ENCODE data around the gene HARS2.
A peak's percentile ranks its signal among the peaks of the same experiment; 100 is the strongest.
"Not testable (repeated sequence)": the region's sequence is repeated elsewhere in the genome, so short reads cannot be mapped to it uniquely, and the experiment has no call there.

Gene HARS2

GRCh38 chr5:140690941-140691924 lies at the start of gene HARS2, which contains the start of gene HARS1:
Gene HARS2, plus strand, starts transcription at chr5:140691455. Its CDS starts 194 bp downstream, at chr5:140691649.
Gene HARS1, minus strand, starts transcription at chr5:140691370. Its CDS starts 66 bp downstream, at chr5:140691304.
- peak within 1 kb of the TSS; percentile 93 to 94 for H3K4me3 ChIP-seq (ENCODE audit: low read length in 2 of 2)
- H3K9ac ChIP-seq (ENCODE audit: low read depth in 1 of 2, low read length in 2 of 2), result peak within 1 kb of the TSS; percentile 80 to 92
- no peaks in the 10 kb centered on the region for H3K27me3 ChIP-seq (ENCODE audit: control insufficient read depth in 2 of 2, insufficient read depth in 2 of 2, low read length in 2 of 2)
- peaks cover 10 to 11% of the 10 kb centered on the region in 2 donors for H3K4me1 ChIP-seq (ENCODE audit: control insufficient read depth in 2 of 2, insufficient read depth in 2 of 2, low read length in 2 of 2)
- no peaks in the 10 kb centered on the region for H3K9me3 ChIP-seq (ENCODE audit: control insufficient read depth in 2 of 2, low read length in 2 of 2)
- H3K27ac ChIP-seq (ENCODE audit: low read depth in 2 of 2, low read length in 2 of 2), result peak within 1 kb of the TSS; percentile 87 to 92
- peaks cover 31% of the 10 kb centered on the region in 2 donors for H3K36me3 ChIP-seq (ENCODE audit: control insufficient read depth in 2 of 2, insufficient read depth in 2 of 2, low read length in 2 of 2)

DNA sequence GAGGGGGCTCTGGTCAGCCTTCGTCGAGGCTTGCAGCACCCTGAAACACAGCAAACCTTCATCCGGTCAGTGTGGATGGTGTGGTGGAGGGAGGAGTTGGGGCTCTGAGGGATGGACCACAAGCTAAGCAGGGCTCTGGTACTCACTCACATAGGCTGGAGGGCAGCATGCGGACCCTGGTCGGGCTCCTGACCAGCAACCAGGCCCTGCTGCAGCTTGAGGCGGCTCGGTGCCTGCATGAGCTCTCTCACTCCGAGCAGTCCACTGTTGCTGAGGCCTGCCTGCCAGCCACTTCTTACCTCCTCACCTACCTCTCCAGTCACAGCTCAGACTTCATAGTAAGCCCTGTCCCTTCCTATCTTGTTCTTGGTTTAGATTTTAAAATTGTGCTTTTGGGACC lies 49.5 kb upstream of the HARS2 start:
- Histone ChIP-seq H3K36me3 (ENCODE audit: control insufficient read depth in 2 of 2, insufficient read depth in 2 of 2, low read length in 2 of 2) (peaks cover 18 to 36% of the 10 kb centered on the region in 2 donors), H3K4me1 (ENCODE audit: control insufficient read depth in 2 of 2, insufficient read depth in 2 of 2, low read length in 2 of 2) (peaks cover 9 to 11% of the 10 kb centered on the region in 2 donors), H3K9ac (ENCODE audit: low read depth in 1 of 2, low read length in 2 of 2) (no peak overlapping the region)

GRCh38 chr5:140642718-140643117 lies 48.5 kb upstream of the HARS2 start:
- Histone ChIP-seq H3K4me3 (ENCODE audit: low read length in 2 of 2) (no peak overlapping the region), H3K9me3 (ENCODE audit: control insufficient read depth in 2 of 2, low read length in 2 of 2) (no peaks in the 10 kb centered on the region), H3K36me3 (ENCODE audit: control insufficient read depth in 2 of 2, insufficient read depth in 2 of 2, low read length in 2 of 2) (peaks cover 18 to 36% of the 10 kb centered on the region in 2 donors), H3K9ac (ENCODE audit: low read depth in 1 of 2, low read length in 2 of 2) (no peak overlapping the region), H3K4me1 (ENCODE audit: control insufficient read depth in 2 of 2, insufficient read depth in 2 of 2, low read length in 2 of 2) (peaks cover 12% of the 10 kb centered on the region in 2 donors), H3K27ac (ENCODE audit: low read depth in 2 of 2, low read length in 2 of 2) (no peak overlapping the region), H3K27me3 (ENCODE audit: control insufficient read depth in 2 of 2, insufficient read depth in 2 of 2, low read length in 2 of 2) (no peaks in the 10 kb centered on the region)

More for the DNA sequence above, 49.5 kb upstream of the HARS2 start:
- no peaks in the 10 kb centered on the region for H3K9me3 ChIP-seq (ENCODE audit: control insufficient read depth in 2 of 2, low read length in 2 of 2)
- H3K27ac ChIP-seq (ENCODE audit: low read depth in 2 of 2, low read length in 2 of 2), result no peak overlapping the region
- no peaks in the 10 kb centered on the region for H3K27me3 ChIP-seq (ENCODE audit: control insufficient read depth in 2 of 2, insufficient read depth in 2 of 2, low read length in 2 of 2)
- no peak overlapping the region for H3K4me3 ChIP-seq (ENCODE audit: low read length in 2 of 2)

GRCh38 chr5:140647042-140647419 lies 44.2 kb upstream of the HARS2 start:
- peak overlapping the region; percentile 91 for H3K9ac ChIP-seq (ENCODE audit: low read depth in 1 of 2, low read length in 2 of 2)
- peak overlapping the region; percentile 93 to 99 for H3K4me3 ChIP-seq (ENCODE audit: low read length in 2 of 2)
- H3K9me3 ChIP-seq (ENCODE audit: control insufficient read depth in 2 of 2, low read length in 2 of 2), result no peaks in the 10 kb centered on the region
- peak overlapping the region; percentile 87 to 90 for H3K27ac ChIP-seq (ENCODE audit: low read depth in 2 of 2, low read length in 2 of 2)
- H3K36me3 ChIP-seq (ENCODE audit: control insufficient read depth in 2 of 2, insufficient read depth in 2 of 2, low read length in 2 of 2), result peaks cover 34 to 51% of the 10 kb centered on the region in 2 donors
- H3K27me3 ChIP-seq (ENCODE audit: control insufficient read depth in 2 of 2, insufficient read depth in 2 of 2, low read length in 2 of 2), result no peaks in the 10 kb centered on the region
- H3K4me1 ChIP-seq (ENCODE audit: control insufficient read depth in 2 of 2, insufficient read depth in 2 of 2, low read length in 2 of 2), result peaks cover 13% of the 10 kb centered on the region in 2 donors

GRCh38 chr5:140658870-140659269 lies 32.4 kb upstream of the HARS2 start:
- H3K27me3 ChIP-seq (ENCODE audit: control insufficient read depth in 2 of 2, insufficient read depth in 2 of 2, low read length in 2 of 2), result no peaks in the 10 kb centered on the region
- H3K4me1 ChIP-seq (ENCODE audit: control insufficient read depth in 2 of 2, insufficient read depth in 2 of 2, low read length in 2 of 2), result no peaks in the 10 kb centered on the region
- H3K9me3 ChIP-seq (ENCODE audit: control insufficient read depth in 2 of 2, low read length in 2 of 2), result no peaks in the 10 kb centered on the region
- no peak overlapping the region for H3K9ac ChIP-seq (ENCODE audit: low read depth in 1 of 2, low read length in 2 of 2)
- H3K27ac ChIP-seq (ENCODE audit: low read depth in 2 of 2, low read length in 2 of 2), result no peak overlapping the region
- H3K4me3 ChIP-seq (ENCODE audit: low read length in 2 of 2), result no peak overlapping the region
- peaks cover 76 to 90% of the 10 kb centered on the region in 2 donors for H3K36me3 ChIP-seq (ENCODE audit: control insufficient read depth in 2 of 2, insufficient read depth in 2 of 2, low read length in 2 of 2)

DNA sequence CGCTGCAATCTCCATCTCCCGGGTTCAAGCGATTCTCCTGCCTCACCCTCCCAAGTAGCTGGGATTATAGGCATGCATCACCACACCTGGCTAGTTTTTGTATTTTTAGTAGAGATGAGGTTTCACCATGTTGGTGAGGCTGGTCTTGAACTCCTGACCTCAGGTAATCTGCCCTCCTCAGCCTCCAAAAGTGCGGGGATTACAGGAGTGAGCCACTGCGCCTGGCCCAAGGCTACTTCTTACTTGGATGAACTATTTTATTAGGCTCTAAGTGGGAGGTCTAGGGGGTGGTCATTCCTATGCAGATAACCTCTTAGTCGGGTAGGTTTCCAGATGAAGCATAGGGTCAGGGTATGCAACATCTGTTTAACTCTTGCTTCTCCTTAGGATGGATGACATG lies 30.9 kb upstream of the HARS2 start:
- not testable (repeated sequence) for H3K9ac ChIP-seq (ENCODE audit: low read depth in 1 of 2, low read length in 2 of 2); H3K4me3 ChIP-seq (ENCODE audit: low read length in 2 of 2); H3K9me3 ChIP-seq (ENCODE audit: control insufficient read depth in 2 of 2, low read length in 2 of 2)

DNA sequence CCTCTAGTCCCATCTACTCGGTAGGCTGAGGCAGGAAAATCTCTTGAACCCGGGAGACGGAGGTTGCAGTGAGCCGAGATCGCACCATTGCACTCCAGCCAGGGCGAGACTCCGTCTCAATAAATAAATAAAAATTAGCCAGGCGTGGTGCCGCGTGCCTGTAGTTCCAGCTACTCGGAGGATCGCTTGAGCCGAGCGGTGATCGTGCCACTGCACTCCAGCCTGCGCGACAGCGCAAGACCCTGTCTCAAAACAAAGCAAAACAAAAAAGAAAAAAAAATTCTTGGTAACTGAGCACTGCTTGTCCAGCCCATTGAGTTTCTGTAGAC lies 27.3 kb upstream of the HARS2 start:
- H3K9ac ChIP-seq (ENCODE audit: low read depth in 1 of 2, low read length in 2 of 2), result peak overlapping the region; percentile 82 to 99
- no peaks in the 10 kb centered on the region for H3K9me3 ChIP-seq (ENCODE audit: control insufficient read depth in 2 of 2, low read length in 2 of 2)
- peak overlapping the region; percentile 91 to 99 for H3K4me3 ChIP-seq (ENCODE audit: low read length in 2 of 2)
- peaks cover 42 to 53% of the 10 kb centered on the region in 2 donors for H3K36me3 ChIP-seq (ENCODE audit: control insufficient read depth in 2 of 2, insufficient read depth in 2 of 2, low read length in 2 of 2)
- H3K4me1 ChIP-seq (ENCODE audit: control insufficient read depth in 2 of 2, insufficient read depth in 2 of 2, low read length in 2 of 2), result peaks cover 5 to 6% of the 10 kb centered on the region in 2 donors
- peak overlapping the region; percentile 97 to 98 for H3K27ac ChIP-seq (ENCODE audit: low read depth in 2 of 2, low read length in 2 of 2)
- no peaks in the 10 kb centered on the region for H3K27me3 ChIP-seq (ENCODE audit: control insufficient read depth in 2 of 2, insufficient read depth in 2 of 2, low read length in 2 of 2)

More for the DNA sequence above, 30.9 kb upstream of the HARS2 start:
- not testable (repeated sequence) for H3K27ac ChIP-seq (ENCODE audit: low read depth in 2 of 2, low read length in 2 of 2); H3K4me1 ChIP-seq (ENCODE audit: control insufficient read depth in 2 of 2, insufficient read depth in 2 of 2, low read length in 2 of 2); H3K27me3 ChIP-seq (ENCODE audit: control insufficient read depth in 2 of 2, insufficient read depth in 2 of 2, low read length in 2 of 2)
- H3K36me3 ChIP-seq (ENCODE audit: control insufficient read depth in 2 of 2, insufficient read depth in 2 of 2, low read length in 2 of 2), result peaks cover 61 to 75% of the 10 kb centered on the region in 2 donors

- Histone ChIP-seq H3K4me1 (ENCODE audit: control insufficient read depth in 2 of 2, insufficient read depth in 2 of 2, low read length in 2 of 2) (peaks cover 5 to 6% of the 10 kb centered on the region in 2 donors), H3K27ac (ENCODE audit: low read depth in 2 of 2, low read length in 2 of 2) (peak within 1 kb of the TSS; percentile 97 to 98), H3K36me3 (ENCODE audit: control insufficient read depth in 2 of 2, insufficient read depth in 2 of 2, low read length in 2 of 2) (peaks cover 42 to 53% of the 10 kb centered on the region in 2 donors), H3K27me3 (ENCODE audit: control insufficient read depth in 2 of 2, insufficient read depth in 2 of 2, low read length in 2 of 2) (no peaks in the 10 kb centered on the region), H3K9me3 (ENCODE audit: control insufficient read depth in 2 of 2, low read length in 2 of 2) (no peaks in the 10 kb centered on the region), H3K4me3 (ENCODE audit: low read length in 2 of 2) (peak within 1 kb of the TSS; percentile 91 to 99), H3K9ac (ENCODE audit: low read depth in 1 of 2, low read length in 2 of 2) (peak within 1 kb of the TSS; percentile 82 to 99)
Observed at GRCh38 chr5:140664359-140665119, 26.7 kb upstream of the HARS2 start, which contains the start of gene WDR55. Gene WDR55, plus strand, starts transcription at chr5:140664904. Its CDS starts 9 bp downstream, at chr5:140664913.

DNA sequence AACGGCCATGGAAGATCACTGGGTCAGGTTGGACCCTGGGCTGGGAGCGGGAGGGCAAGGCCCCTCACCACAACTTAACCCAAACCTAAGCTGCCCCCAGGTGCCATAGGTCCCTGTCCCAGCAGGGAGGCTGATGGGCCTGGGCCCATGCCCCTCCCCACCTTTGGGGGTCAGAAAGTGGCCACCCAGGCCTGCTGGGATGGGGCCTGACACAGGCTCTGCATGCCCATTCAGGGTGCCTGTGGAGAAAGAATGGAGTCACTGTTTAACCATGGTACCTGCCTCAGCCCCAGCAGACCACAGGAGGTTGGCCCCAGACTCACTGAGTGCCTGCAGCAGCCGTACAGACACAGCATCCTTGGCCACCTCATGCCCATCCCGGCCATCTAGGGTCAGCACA lies 20.2 kb upstream of the HARS2 start:
- H3K27ac ChIP-seq (ENCODE audit: low read depth in 2 of 2, low read length in 2 of 2), result peak overlapping the region in 1 of 2 donors; percentile 52
- H3K9me3 ChIP-seq (ENCODE audit: control insufficient read depth in 2 of 2, low read length in 2 of 2); H3K9ac ChIP-seq (ENCODE audit: low read depth in 1 of 2, low read length in 2 of 2); H3K27me3 ChIP-seq (ENCODE audit: control insufficient read depth in 2 of 2, insufficient read depth in 2 of 2, low read length in 2 of 2); H3K4me3 ChIP-seq (ENCODE audit: low read length in 2 of 2); H3K4me1 ChIP-seq (ENCODE audit: control insufficient read depth in 2 of 2, insufficient read depth in 2 of 2, low read length in 2 of 2): not testable (repeated sequence)
- H3K36me3 ChIP-seq (ENCODE audit: control insufficient read depth in 2 of 2, insufficient read depth in 2 of 2, low read length in 2 of 2), result peaks cover 52 to 55% of the 10 kb centered on the region in 2 donors
